Mesendoderm (in vitro differentiated cells): Measurements from ENCODE around the gene XRCC5.

Experiments
- DNase-seq: peaks from one replicate; pipeline ENCODE4 v3.0.0; 2013
- H2AK5ac ChIP-seq: 2 replicates; pipeline ENCODE4 v1.6.1; 2013; ENCODE audit warnings: low read length, inconsistent platforms
- H2BK120ac ChIP-seq: 2 replicates; pipeline ENCODE4 v1.6.1; 2013; ENCODE audit warnings: low read depth, mild to moderate bottlenecking, low read length, moderate library complexity, mixed read lengths
- H2BK15ac ChIP-seq: replicated peaks from 2 replicates; pipeline ENCODE4 v1.6.1; 2013; ENCODE audit warnings: low read depth, mild to moderate bottlenecking, moderate library complexity
- H2BK5ac ChIP-seq: 2 replicates; pipeline ENCODE4 v1.6.1; 2013; ENCODE audit warnings: low read length, inconsistent platforms
- H3K18ac ChIP-seq: 2 replicates; pipeline ENCODE4 v1.6.1; 2013; ENCODE audit warnings: mild to moderate bottlenecking, low read length, mixed read lengths
- H3K23ac ChIP-seq: one replicate; pipeline ENCODE4 v1.6.1; 2013; ENCODE audit warnings: low read length
- H3K27ac ChIP-seq: 2 replicates; pipeline ENCODE4 v1.5.1; 2013; ENCODE audit warnings: low read depth, mild to moderate bottlenecking, inconsistent platforms, low read length, moderate library complexity
- H3K27me3 ChIP-seq: 2 replicates; pipeline ENCODE4 v1.6.1; 2013; ENCODE audit warnings: low read length, control low read depth, mild to moderate bottlenecking, inconsistent platforms; ENCODE audit not compliant: insufficient read depth, poor library complexity
- H3K36me3 ChIP-seq: 2 replicates; pipeline ENCODE4 v1.6.1; 2013; ENCODE audit warnings: low read length, inconsistent platforms; ENCODE audit not compliant: control insufficient read depth, insufficient read depth
- H3K4ac ChIP-seq: one replicate; pipeline ENCODE4 v1.6.1; 2013; ENCODE audit warnings: low read depth, mild to moderate bottlenecking, low read length, moderate library complexity
- H3K4me1 ChIP-seq: 2 replicates; pipeline ENCODE4 v1.6.1; 2013; ENCODE audit warnings: low read depth, low read length, inconsistent platforms; ENCODE audit not compliant: control insufficient read depth
- H3K4me2 ChIP-seq: 2 replicates; pipeline ENCODE4 v1.6.1; 2013; ENCODE audit warnings: low read length
- H3K4me3 ChIP-seq: 2 replicates; pipeline ENCODE4 v1.5.1; 2013; ENCODE audit warnings: mild to moderate bottlenecking, low read length
- H3K56ac ChIP-seq: one replicate; pipeline ENCODE4 v1.6.1; 2013; ENCODE audit warnings: low read length
- H3K79me1 ChIP-seq: 2 replicates; pipeline ENCODE4 v1.6.1; 2013; ENCODE audit warnings: low read length, inconsistent platforms
- H3K79me2 ChIP-seq: 2 replicates; pipeline ENCODE4 v1.6.1; 2013; ENCODE audit warnings: mild to moderate bottlenecking, low read length; ENCODE audit not compliant: control insufficient read depth, insufficient read depth
- H3K9ac ChIP-seq: 2 replicates; pipeline ENCODE4 v1.6.1; 2013; ENCODE audit warnings: low read length, inconsistent platforms
- H4K5ac ChIP-seq: one replicate; pipeline ENCODE4 v1.6.1; 2013; ENCODE audit warnings: low read length
- H4K8ac ChIP-seq: one replicate; pipeline ENCODE4 v1.6.1; 2013; ENCODE audit warnings: low read depth, mild to moderate bottlenecking, control low read depth, low read length, moderate library complexity
- WGBS: extraction: QIAGEN DNeasy Blood & Tissue Kit; methylation state at CpG from one replicate; pipeline ENCODE4 v1.1.7; 2013; ENCODE audit warnings: low lambda C conversion rate, missing lambda C conversion rate; ENCODE audit not compliant: insufficient coverage; ENCODE audit errors: extremely low coverage; 5-methylcytosine and 5-hydroxymethylcytosine counted together

The XRCC5 gene

GRCh38 chr2:216114714-216115531 lies 5.8 kb downstream of the XRCC5 start:
- Histone ChIP-seq H2AK5ac (peak overlapping the region; percentile 100), H4K8ac (peak overlapping the region; percentile 95), H4K5ac (peak overlapping the region; percentile 99), H3K18ac (peak overlapping the region; percentile 43), H3K27ac (no peak overlapping the region), H3K4me2 (peak overlapping the region; percentile 56), H2BK120ac (no peak overlapping the region), H3K79me1 (peaks cover 21% of the 10 kb centered on the region), H3K79me2 (peaks cover 55% of the 10 kb centered on the region), H3K56ac (peak overlapping the region; percentile 96), H3K23ac (peak overlapping the region; percentile 91), H2BK15ac (no peak overlapping the region), H3K4me3 (peak overlapping the region; percentile 4), H3K9ac (peak overlapping the region; percentile 84), H2BK5ac (peak overlapping the region; percentile 75), H3K36me3 (peaks cover 15% of the 10 kb centered on the region), H3K4me1 (peaks cover 6% of the 10 kb centered on the region), H3K27me3 (no peaks in the 10 kb centered on the region), H3K4ac (peak overlapping the region; percentile 46)
- WGBS, result no CpG with 5 or more reads among the region's 29 CpGs
- DNase-seq, result peak; percentile 99

- DNase-seq, result no peak
- no peak overlapping the region for H2BK5ac ChIP-seq
- H3K4me2 ChIP-seq, result no peak overlapping the region
- H3K4me3 ChIP-seq, result no peak overlapping the region
- no CpG with 5 or more reads among the region's 1 CpG for WGBS
- H2AK5ac ChIP-seq, result no peak overlapping the region
- H3K27me3 ChIP-seq, result no peaks in the 10 kb centered on the region
- no peak overlapping the region for H4K8ac ChIP-seq
- H3K23ac ChIP-seq, result no peak overlapping the region
- H3K79me2 ChIP-seq, result peaks cover 44% of the 10 kb centered on the region
- no peak overlapping the region for H2BK120ac ChIP-seq
- no peak overlapping the region for H3K27ac ChIP-seq
- H3K18ac ChIP-seq, result no peak overlapping the region
- H4K5ac ChIP-seq, result no peak overlapping the region
- peaks cover 6% of the 10 kb centered on the region for H3K4me1 ChIP-seq
- peak overlapping the region; percentile 30 for H3K9ac ChIP-seq
- H2BK15ac ChIP-seq, result no peak overlapping the region
- peaks cover 21% of the 10 kb centered on the region for H3K79me1 ChIP-seq
- H3K4ac ChIP-seq, result no peak overlapping the region
- peaks cover 17% of the 10 kb centered on the region for H3K36me3 ChIP-seq
- H3K56ac ChIP-seq, result peak overlapping the region; percentile 36
These were observed 7.3 kb downstream of the XRCC5 start for GRCh38 chr2:216116418-216116817.

GRCh38 chr2:216117561-216118340 lies 8.6 kb downstream of the XRCC5 start:
- H3K23ac ChIP-seq, result no peak overlapping the region
- no peak for DNase-seq
- H2BK120ac ChIP-seq, result no peak overlapping the region
- no peak overlapping the region for H3K4ac ChIP-seq
- H3K27me3 ChIP-seq, result no peaks in the 10 kb centered on the region
- no peak overlapping the region for H3K4me2 ChIP-seq
- no peak overlapping the region for H2BK5ac ChIP-seq
- H3K4me1 ChIP-seq, result peaks cover 4% of the 10 kb centered on the region
- H4K8ac ChIP-seq, result no peak overlapping the region
- no peak overlapping the region for H3K4me3 ChIP-seq
- H3K18ac ChIP-seq, result no peak overlapping the region
- H3K79me1 ChIP-seq, result peaks cover 22% of the 10 kb centered on the region
- peak overlapping the region; percentile 25 for H3K56ac ChIP-seq
- H3K79me2 ChIP-seq, result peaks cover 35% of the 10 kb centered on the region
- no CpG with 5 or more reads among the region's 4 CpGs for WGBS
- no peak overlapping the region for H3K9ac ChIP-seq
- H2AK5ac ChIP-seq, result no peak overlapping the region
- H4K5ac ChIP-seq, result no peak overlapping the region
- no peak overlapping the region for H3K27ac ChIP-seq
- peaks cover 21% of the 10 kb centered on the region for H3K36me3 ChIP-seq
- H2BK15ac ChIP-seq, result no peak overlapping the region

GRCh38 chr2:216118474-216118873 lies 9.3 kb downstream of the XRCC5 start:
- no peak for DNase-seq
- Histone ChIP-seq H3K23ac (no peak overlapping the region), H3K18ac (no peak overlapping the region), H3K56ac (no peak overlapping the region), H3K4ac (no peak overlapping the region), H3K4me3 (no peak overlapping the region), H3K79me2 (peaks cover 36% of the 10 kb centered on the region), H4K5ac (no peak overlapping the region), H4K8ac (no peak overlapping the region), H3K9ac (no peak overlapping the region), H3K36me3 (peaks cover 23% of the 10 kb centered on the region), H3K27ac (no peak overlapping the region), H2AK5ac (no peak overlapping the region), H3K79me1 (peaks cover 23% of the 10 kb centered on the region), H3K4me1 (peaks cover 4% of the 10 kb centered on the region), H2BK15ac (no peak overlapping the region), H3K4me2 (no peak overlapping the region), H2BK5ac (no peak overlapping the region), H2BK120ac (no peak overlapping the region), H3K27me3 (no peaks in the 10 kb centered on the region)
- WGBS, result no CpG with 5 or more reads among the region's 1 CpG

GRCh38 chr2:216119146-216119545 lies 10.0 kb downstream of the XRCC5 start:
- Histone ChIP-seq H3K79me2 (peaks cover 36% of the 10 kb centered on the region), H3K9ac (no peak overlapping the region), H3K23ac (no peak overlapping the region), H3K79me1 (peaks cover 21% of the 10 kb centered on the region), H4K5ac (no peak overlapping the region), H3K36me3 (peaks cover 23% of the 10 kb centered on the region), H3K4me3 (no peak overlapping the region), H3K4ac (no peak overlapping the region), H2BK120ac (no peak overlapping the region), H2BK5ac (no peak overlapping the region), H3K27ac (no peak overlapping the region), H3K4me2 (no peak overlapping the region), H2AK5ac (no peak overlapping the region), H3K56ac (no peak overlapping the region), H3K27me3 (no peaks in the 10 kb centered on the region), H4K8ac (no peak overlapping the region), H2BK15ac (no peak overlapping the region), H3K18ac (no peak overlapping the region), H3K4me1 (peaks cover 4% of the 10 kb centered on the region)
- WGBS, result no CpG with 5 or more reads among the region's 2 CpGs
- no peak for DNase-seq
